ENCODE data around the gene HYLS1.

DNA sequence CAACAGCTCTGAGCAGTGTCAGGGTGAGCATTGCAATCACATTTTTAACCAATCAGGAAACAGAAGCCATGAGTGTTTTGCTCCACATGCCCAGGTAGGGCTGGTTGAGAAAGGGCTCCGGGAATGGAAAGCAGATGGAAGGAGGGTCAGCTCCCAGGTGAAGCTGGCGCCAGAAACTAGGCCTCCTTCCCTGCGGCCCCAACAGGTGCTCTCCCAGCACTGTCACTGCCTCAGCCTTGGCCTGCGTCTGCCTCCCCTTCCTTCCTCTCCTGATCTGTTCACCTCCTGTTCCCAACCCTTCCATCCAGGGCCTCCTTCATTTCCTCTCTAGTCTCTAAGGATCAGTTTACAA, 53.8 kb downstream of the HYLS1 start:
- TF ChIP-seq CTCF (conservative IDR thresholded peaks at IDR 0.05 in 1 of 2, IDR thresholded peaks at IDR 0.05 in 1 of 2; ENCODE audit: low read depth in 1 of 2, low read length in 2 of 2) (no peak), EZH2 (IDR thresholded peaks at IDR 0.05; ENCODE audit: low read length, missing control alignments) (no peak)
